Breast epithelium (tissue), 4 donors: ENCODE data around the gene ASPM. TPM values are rescaled to one million over a fixed set of nuclear protein-coding genes. Genes with fewer than 3 reads are reported as not detected.

ENCODE experiments used
- DNase-seq, 2 donors: peaks; one replicate each; pipeline ENCODE4 v3.0.0-alpha.2; 2019; ENCODE audit warnings: low spot score in 2 of 2
- H3K27ac ChIP-seq, 2 donors: fragments of 200-600 bp; sonication (generic) in 1 of 2; one replicate each; pipeline ENCODE4 v1.5.1; 2016 to 2019; ENCODE audit warnings: mild to moderate bottlenecking in 1 of 2
- H3K27me3 ChIP-seq, 2 donors: fragments of 200-600 bp; sonication (generic) in 1 of 2; one replicate each; pipeline versions ENCODE4 v1.5.1 to v1.6.0; 2017 to 2019; ENCODE audit warnings: control low read depth in 1 of 2, mild to moderate bottlenecking in 1 of 2
- H3K36me3 ChIP-seq: fragments of 200-600 bp; one replicate; pipeline ENCODE4 v1.5.1; 2019
- H3K4me1 ChIP-seq, 2 donors: fragments of 200-600 bp; sonication (generic); one replicate each; pipeline ENCODE4 v1.5.1; 2016 to 2019; ENCODE audit warnings: control low read depth in 1 of 2
- H3K4me3 ChIP-seq, 3 donors: fragments of 200-600 bp; sonication (generic); 1 replicate in 2 of 3; 2 replicates in 1 of 3; pipeline ENCODE4 v1.5.1; 2016 to 2019; ENCODE audit warnings: mild to moderate bottlenecking in 3 of 3, moderate library complexity in 2 of 3
- H3K9me3 ChIP-seq, 2 donors: fragments of 200-600 bp; sonication (generic) in 1 of 2; one replicate each; pipeline ENCODE4 v1.5.1; 2016 to 2019; ENCODE audit warnings: control low read depth in 1 of 2
- POLR2A ChIP-seq: fragments of 450-650 bp; IDR thresholded peaks from one replicate; pipeline ENCODE4 v1.6.1; 2016; ENCODE audit warnings: antibody characterized with exemption, mild to moderate bottlenecking, moderate library complexity
- POLR2AphosphoS5 ChIP-seq, 3 donors: sonication (generic); formaldehyde crosslinking; IDR thresholded peaks; one replicate each; pipeline ENCODE4 v1.6.1; 2017; ENCODE audit warnings: antibody characterized with exemption in 3 of 3
- intact Hi-C: fragments of 100-400 bp; cut with DNase I; formaldehyde crosslinking; loops from one replicate; pipeline ENCODE4 v1.15.1; 2023; ENCODE audit warnings: low total_unique reads
- total RNA-seq, 3 donors: library from RNA; depleted of rRNA; stranded (reverse); fragments of >200 nt; gene quantifications; one replicate each; pipeline ENCODE4 v1.1.0, GENCODE V29; 2016
- TF ChIP-seq, protein P1 (sequence below), 3 donors: fragments of 450-650 bp; IDR thresholded peaks; one replicate each; pipeline ENCODE4 v1.5.1; 2016 to 2017; ENCODE audit warnings: antibody characterized with exemption in 3 of 3, mild to moderate bottlenecking in 3 of 3, moderate library complexity in 3 of 3

ASPM gene
- total RNA-seq, 3 donors from 2014 or later = under 0.01 to 3.2 (median 0.59) TPM

- Histone ChIP-seq H3K27me3 (no peaks in the 10 kb centered on the region), H3K36me3 (no peaks in the 10 kb centered on the region), H3K27ac (no peak overlapping the region), H3K4me3 (no peak overlapping the region), H3K9me3 (no peaks in the 10 kb centered on the region), H3K4me1 (no peaks in the 10 kb centered on the region)
- DNase-seq = no peak
- intact Hi-C loops = no loop called here
- TF ChIP-seq POLR2AphosphoS5 (IDR thresholded peaks at IDR 0.05) (no peak), POLR2A (no peak)
- TF ChIP-seq, protein P1, sequence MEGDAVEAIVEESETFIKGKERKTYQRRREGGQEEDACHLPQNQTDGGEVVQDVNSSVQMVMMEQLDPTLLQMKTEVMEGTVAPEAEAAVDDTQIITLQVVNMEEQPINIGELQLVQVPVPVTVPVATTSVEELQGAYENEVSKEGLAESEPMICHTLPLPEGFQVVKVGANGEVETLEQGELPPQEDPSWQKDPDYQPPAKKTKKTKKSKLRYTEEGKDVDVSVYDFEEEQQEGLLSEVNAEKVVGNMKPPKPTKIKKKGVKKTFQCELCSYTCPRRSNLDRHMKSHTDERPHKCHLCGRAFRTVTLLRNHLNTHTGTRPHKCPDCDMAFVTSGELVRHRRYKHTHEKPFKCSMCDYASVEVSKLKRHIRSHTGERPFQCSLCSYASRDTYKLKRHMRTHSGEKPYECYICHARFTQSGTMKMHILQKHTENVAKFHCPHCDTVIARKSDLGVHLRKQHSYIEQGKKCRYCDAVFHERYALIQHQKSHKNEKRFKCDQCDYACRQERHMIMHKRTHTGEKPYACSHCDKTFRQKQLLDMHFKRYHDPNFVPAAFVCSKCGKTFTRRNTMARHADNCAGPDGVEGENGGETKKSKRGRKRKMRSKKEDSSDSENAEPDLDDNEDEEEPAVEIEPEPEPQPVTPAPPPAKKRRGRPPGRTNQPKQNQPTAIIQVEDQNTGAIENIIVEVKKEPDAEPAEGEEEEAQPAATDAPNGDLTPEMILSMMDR (IDR thresholded peaks at IDR 0.05) = no peak
Measured at GRCh38 chr1:197063212-197063611, 83.3 kb downstream of the ASPM start.

DNA sequence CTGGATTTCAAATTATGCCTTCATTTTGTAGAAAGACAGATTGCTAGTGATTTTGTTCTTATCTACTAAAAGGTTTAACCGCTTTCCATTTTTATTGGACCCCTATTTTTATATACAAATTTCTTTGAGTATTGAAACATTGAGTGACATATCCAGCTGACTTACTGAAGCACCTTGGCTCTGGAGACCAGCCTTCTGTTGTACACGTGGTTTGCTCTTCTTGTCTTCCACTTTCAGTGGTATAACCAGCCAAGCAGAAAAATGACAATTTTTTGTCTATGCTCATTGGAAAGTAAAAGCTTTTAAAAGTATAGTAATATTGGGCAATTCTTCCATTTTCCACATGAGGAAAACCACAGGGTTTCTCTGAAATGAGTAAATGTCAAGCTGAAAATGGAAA, 83.8 kb downstream of the ASPM start:
- no peak overlapping the region for H3K4me3 ChIP-seq
- H3K4me1 ChIP-seq = no peaks in the 10 kb centered on the region
- no peak for DNase-seq
- H3K27ac ChIP-seq = no peak overlapping the region
- no peaks in the 10 kb centered on the region for H3K27me3 ChIP-seq
- no peaks in the 10 kb centered on the region for H3K36me3 ChIP-seq
- intact Hi-C loops = no loop called here
- TF ChIP-seq POLR2A = no peak
- TF ChIP-seq POLR2AphosphoS5 (IDR thresholded peaks at IDR 0.05) = no peak
- TF ChIP-seq, protein P1 (IDR thresholded peaks at IDR 0.05) = no peak
- no peaks in the 10 kb centered on the region for H3K9me3 ChIP-seq

DNA sequence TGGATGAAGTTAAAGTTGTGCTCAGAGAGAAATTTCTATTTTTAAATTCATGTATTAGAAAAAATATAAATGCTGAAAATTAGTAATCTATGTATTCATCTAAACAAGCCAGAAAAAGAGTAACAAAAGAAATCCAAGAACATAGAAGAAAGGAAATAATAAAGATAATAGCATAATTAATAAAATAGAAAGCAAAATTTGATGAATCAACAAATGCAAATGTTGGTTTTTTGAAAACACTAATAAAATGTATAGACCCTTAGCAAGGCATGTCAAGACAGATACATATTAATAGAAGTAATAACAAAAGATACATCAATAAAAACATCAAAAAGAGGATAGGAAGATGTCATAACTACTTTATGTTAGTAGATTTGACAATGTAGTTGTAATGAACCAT, 97.4 kb downstream of the ASPM start:
- no peak for DNase-seq
- Histone ChIP-seq H3K36me3 (no peaks in the 10 kb centered on the region), H3K4me3 (no peak overlapping the region), H3K27me3 (no peaks in the 10 kb centered on the region), H3K27ac (no peak overlapping the region), H3K9me3 (no peaks in the 10 kb centered on the region), H3K4me1 (no peaks in the 10 kb centered on the region)
- TF ChIP-seq, protein P1 (IDR thresholded peaks at IDR 0.05) = no peak
- TF ChIP-seq POLR2A = no peak
- TF ChIP-seq POLR2AphosphoS5 (IDR thresholded peaks at IDR 0.05) = no peak
- intact Hi-C loops = no loop called here

DNA sequence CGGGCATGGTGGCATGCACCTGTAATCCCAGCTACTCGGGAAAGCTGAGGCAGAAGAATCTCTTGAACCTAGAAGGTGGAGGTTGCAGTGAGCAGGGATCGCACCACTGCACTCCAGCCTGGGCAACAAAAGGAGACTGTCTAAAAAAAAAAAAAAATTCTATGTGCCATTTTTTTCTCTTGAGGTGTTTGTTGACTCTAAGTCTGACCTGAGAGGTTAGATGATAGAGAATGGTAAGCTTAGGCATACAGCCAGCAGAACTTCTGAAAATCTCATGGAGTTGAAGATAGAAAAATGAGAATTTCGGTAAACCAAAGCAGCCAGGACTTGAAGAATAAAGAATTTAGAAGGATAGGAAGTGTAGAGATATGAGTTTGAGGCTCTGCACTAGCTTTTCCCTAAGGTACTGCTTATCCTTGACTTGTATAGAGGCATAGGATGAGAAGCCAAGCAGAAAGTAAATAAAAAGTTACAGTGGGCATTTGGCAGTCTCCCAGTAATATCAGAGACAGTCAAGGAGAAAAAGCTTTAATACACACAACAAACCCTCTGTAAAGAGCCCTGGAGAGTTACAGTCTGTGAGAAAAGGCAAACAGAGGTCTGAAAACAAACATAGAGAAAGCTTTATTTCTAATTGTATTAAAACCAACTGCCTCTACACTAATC, 103.7 kb downstream of the ASPM start:
- TF ChIP-seq POLR2A = no peak
- TF ChIP-seq, protein P1 (IDR thresholded peaks at IDR 0.05) = no peak
- TF ChIP-seq POLR2AphosphoS5 (IDR thresholded peaks at IDR 0.05) = no peak
- no peaks in the 10 kb centered on the region for H3K27me3 ChIP-seq

GRCh38 chr1:197041486-197042353, 104.7 kb downstream of the ASPM start:
- H3K4me3 ChIP-seq = no peak overlapping the region
- intact Hi-C loops = no loop called here
- TF ChIP-seq, protein P1 (IDR thresholded peaks at IDR 0.05) = no peak
- TF ChIP-seq POLR2A (no peak), POLR2AphosphoS5 (IDR thresholded peaks at IDR 0.05) (no peak)
- no peaks in the 10 kb centered on the region for H3K4me1 ChIP-seq
- no peaks in the 10 kb centered on the region for H3K27me3 ChIP-seq
- H3K36me3 ChIP-seq = no peaks in the 10 kb centered on the region
- H3K27ac ChIP-seq = no peak overlapping the region
- H3K9me3 ChIP-seq = no peaks in the 10 kb centered on the region
- no peak for DNase-seq

More for the DNA sequence above, 103.7 kb downstream of the ASPM start:
- H3K36me3 ChIP-seq = no peaks in the 10 kb centered on the region
- no peaks in the 10 kb centered on the region for H3K4me1 ChIP-seq
- no peak for DNase-seq
- H3K4me3 ChIP-seq = no peak overlapping the region
- H3K27ac ChIP-seq = no peak overlapping the region
- intact Hi-C loops = no loop called here
- no peaks in the 10 kb centered on the region for H3K9me3 ChIP-seq
